ENCODE results near the gene SLX9. TPM values are rescaled to one million over a fixed set of nuclear protein-coding genes. Genes with fewer than 3 reads are reported as not detected.

SLX9 gene
- total RNA-seq, 6 experiments from 2014 or later, result 15.0 to 27.9 (median 17.1) TPM

DNA sequence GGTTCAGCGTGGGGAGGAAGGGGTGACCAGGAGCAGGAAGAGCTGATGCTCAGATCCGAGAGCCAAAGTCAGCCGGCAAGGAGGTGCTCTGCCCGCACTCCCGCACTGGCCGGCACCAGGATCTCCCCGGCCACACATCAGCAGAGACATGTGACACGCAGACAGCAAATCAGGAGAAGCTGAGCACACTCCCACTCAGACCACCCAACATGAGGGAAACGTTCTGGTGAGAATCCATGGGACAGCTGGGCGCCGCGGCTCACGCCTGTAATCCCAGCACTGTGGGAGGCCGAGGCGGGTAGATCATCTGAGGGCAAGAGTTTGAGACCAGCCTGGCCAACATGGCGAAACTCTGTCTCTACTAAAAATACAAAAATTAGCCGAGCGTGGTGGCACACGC, 47.7 kb upstream of the SLX9 start:
- no peak for DNase-seq
- TF ChIP-seq, protein P1, sequence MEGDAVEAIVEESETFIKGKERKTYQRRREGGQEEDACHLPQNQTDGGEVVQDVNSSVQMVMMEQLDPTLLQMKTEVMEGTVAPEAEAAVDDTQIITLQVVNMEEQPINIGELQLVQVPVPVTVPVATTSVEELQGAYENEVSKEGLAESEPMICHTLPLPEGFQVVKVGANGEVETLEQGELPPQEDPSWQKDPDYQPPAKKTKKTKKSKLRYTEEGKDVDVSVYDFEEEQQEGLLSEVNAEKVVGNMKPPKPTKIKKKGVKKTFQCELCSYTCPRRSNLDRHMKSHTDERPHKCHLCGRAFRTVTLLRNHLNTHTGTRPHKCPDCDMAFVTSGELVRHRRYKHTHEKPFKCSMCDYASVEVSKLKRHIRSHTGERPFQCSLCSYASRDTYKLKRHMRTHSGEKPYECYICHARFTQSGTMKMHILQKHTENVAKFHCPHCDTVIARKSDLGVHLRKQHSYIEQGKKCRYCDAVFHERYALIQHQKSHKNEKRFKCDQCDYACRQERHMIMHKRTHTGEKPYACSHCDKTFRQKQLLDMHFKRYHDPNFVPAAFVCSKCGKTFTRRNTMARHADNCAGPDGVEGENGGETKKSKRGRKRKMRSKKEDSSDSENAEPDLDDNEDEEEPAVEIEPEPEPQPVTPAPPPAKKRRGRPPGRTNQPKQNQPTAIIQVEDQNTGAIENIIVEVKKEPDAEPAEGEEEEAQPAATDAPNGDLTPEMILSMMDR (IDR thresholded peaks at IDR 0.05), result no peak
- TF ChIP-seq POLR2A (IDR thresholded peaks at IDR 0.05), result no peak
- WGBS (ENCODE audit: insufficient coverage, low coverage, low lambda C conversion rate, missing lambda C conversion rate), result 54% methylated on average over 7 of the region's 19 CpGs
- Histone ChIP-seq H3K27me3 (no peaks in the 10 kb centered on the region), H3K36me3 (no peaks in the 10 kb centered on the region), H3K4me1 (peaks cover 0 to 10% (median 4%) of the 10 kb centered on the region in 4 donors), H3K9me3 (no peaks in the 10 kb centered on the region), H3K27ac (no peak overlapping the region), H3K4me3 (no peak overlapping the region)
- ATAC-seq, result no peak
- intact Hi-C loops (cut with DNase I), result loop anchor here in 1 of 2 donors (5.0 kb wide), 1 partner anchor 40 kb away; no protein-coding TSS in a partner anchor

DNA sequence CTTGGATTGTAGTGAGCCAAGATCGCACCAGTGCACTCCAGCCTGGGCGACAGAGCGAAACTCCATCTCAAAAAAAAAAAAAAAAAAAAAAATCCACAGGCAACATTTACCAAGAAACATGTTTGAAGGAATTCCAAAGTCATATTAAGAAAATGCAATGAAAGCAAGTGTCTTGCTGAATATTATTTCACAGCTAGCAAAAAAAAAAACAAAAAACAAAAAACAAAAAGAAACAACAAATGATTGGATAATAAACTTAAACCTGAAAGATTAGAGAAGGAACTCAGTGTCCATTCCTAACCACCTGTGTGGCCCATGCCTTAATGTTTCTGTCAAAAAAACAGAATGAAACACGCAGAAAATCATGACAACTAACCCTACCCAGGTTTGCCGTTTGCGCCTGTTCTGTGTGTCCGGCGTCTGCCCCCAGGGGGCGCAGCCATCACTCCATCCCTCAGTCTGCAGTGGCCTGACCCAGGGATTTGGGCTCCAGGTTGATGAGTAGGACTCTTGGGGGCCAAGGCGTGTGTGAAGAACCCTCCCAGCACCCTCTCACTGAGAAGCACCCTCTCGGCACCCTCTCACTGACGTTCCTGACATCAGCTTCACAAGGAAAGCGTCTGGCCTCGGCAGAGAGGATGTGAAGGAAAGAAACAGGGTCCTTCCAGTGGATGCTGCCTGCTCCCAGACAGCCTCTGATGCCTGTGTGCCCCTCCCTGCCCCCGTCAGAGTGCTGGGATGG, 47.1 kb upstream of the SLX9 start:
- ATAC-seq (peak; percentile 64 to 76 (median 76)), DNase-seq (peak; percentile 72 to 73 (median 72))
- Histone ChIP-seq H3K4me3 (no peak overlapping the region), H3K27ac (no peak overlapping the region), H3K27me3 (no peaks in the 10 kb centered on the region), H3K9me3 (no peaks in the 10 kb centered on the region), H3K36me3 (no peaks in the 10 kb centered on the region), H3K4me1 (peaks cover 0 to 7% (median 3%) of the 10 kb centered on the region in 4 donors)
- WGBS (ENCODE audit: insufficient coverage, low coverage, low lambda C conversion rate, missing lambda C conversion rate), result 38% methylated on average over 9 of the region's 15 CpGs
- TF ChIP-seq, protein P1 (IDR thresholded peaks at IDR 0.05), result peak; percentile 81 to 92 (median 84)
- no peak for TF ChIP-seq POLR2A (IDR thresholded peaks at IDR 0.05)
- intact Hi-C loops (cut with DNase I), result loop anchor here in 1 of 2 donors (5.0 kb wide), 1 partner anchor 40 kb away; no protein-coding TSS in a partner anchor

DNA sequence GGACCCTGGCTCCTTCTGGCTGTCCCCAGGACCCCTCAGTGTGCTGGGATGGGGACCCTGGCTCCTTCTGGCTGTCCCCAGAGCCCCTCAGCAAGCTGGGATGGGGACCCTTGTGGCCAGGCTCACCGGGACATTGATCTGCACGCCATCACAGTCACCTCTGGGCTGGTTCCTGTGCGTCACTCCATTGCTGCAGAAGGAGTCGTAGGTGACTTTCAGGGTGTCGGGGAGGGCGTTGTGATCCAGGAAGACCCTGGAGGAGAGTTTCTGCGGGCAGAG, 46.6 kb upstream of the SLX9 start:
- ATAC-seq (no peak), DNase-seq (peak in 1 of 3 donors; percentile 21)
- TF ChIP-seq, protein P1 (IDR thresholded peaks at IDR 0.05), result no peak
- no peak for TF ChIP-seq POLR2A (IDR thresholded peaks at IDR 0.05)
- Histone ChIP-seq H3K36me3 (no peaks in the 10 kb centered on the region), H3K9me3 (no peaks in the 10 kb centered on the region), H3K27ac (no peak overlapping the region), H3K4me1 (peaks cover 0 to 7% (median 2%) of the 10 kb centered on the region in 4 donors), H3K4me3 (no peak overlapping the region), H3K27me3 (no peaks in the 10 kb centered on the region)
- intact Hi-C loops (cut with DNase I), result loop anchor here in 1 of 2 donors (5.0 kb wide), 1 partner anchor 39 kb away; no protein-coding TSS in a partner anchor
- WGBS (ENCODE audit: insufficient coverage, low coverage, low lambda C conversion rate, missing lambda C conversion rate), result no CpG with 5 or more reads among the region's 7 CpGs

DNA sequence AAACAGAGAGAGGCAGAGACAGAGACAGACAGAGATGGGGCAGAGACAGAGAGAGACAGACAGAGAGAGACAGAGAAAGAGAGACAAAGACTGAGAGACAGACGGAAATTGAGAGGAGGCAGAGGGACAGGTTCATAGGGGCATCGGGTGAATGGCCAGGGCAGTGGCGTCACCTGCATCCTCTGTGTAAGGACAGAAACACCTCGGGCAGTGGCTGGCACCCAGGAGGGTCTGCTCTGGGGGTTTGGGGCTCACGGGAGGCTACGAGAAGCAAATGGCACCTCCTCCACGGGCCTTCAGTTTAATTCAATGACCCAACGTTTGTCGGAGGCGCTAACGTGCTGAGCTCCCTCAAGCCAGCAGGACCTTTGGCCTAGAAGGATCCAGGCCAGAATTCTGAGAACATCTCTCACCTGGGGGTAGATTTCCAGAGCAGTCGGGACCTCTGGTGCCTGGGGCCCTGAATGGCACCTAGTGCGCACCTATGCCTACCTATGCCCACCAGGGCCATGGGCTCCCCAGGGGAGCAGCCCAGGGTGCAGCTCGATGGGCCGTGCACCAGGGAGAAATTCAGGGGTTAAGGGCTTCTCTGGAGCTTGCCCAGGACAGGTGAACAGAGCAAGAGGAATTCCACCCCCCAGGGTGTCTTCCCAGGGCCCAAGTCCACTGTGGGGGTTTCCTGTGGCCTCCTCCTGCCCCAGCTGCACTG, 45.7 kb upstream of the SLX9 start:
- WGBS (ENCODE audit: insufficient coverage, low coverage, low lambda C conversion rate, missing lambda C conversion rate), result 29% methylated on average over 11 of the region's 15 CpGs
- intact Hi-C loops (cut with DNase I), result loop anchor here in 1 of 2 donors (5.0 kb wide), 1 partner anchor 38 kb away; no protein-coding TSS in a partner anchor
- peak in 2 of 3 donors; percentile 36 to 46 for DNase-seq
- peak; percentile 32 to 45 (median 40) for ATAC-seq
- Histone ChIP-seq H3K27ac (no peak overlapping the region), H3K9me3 (no peaks in the 10 kb centered on the region), H3K4me3 (no peak overlapping the region), H3K27me3 (no peaks in the 10 kb centered on the region), H3K36me3 (no peaks in the 10 kb centered on the region), H3K4me1 (peaks cover 0 to 7% (median 2%) of the 10 kb centered on the region in 4 donors)
- TF ChIP-seq, protein P1 (IDR thresholded peaks at IDR 0.05), result peak in 1 of 4 donors; percentile 6
- TF ChIP-seq POLR2A (IDR thresholded peaks at IDR 0.05), result no peak

Measured in right lobe of liver (tissue), 6 donors.